Calu3 (cell line): ENCODE data around the gene LYRM7. TPM values are rescaled to one million over a fixed set of nuclear protein-coding genes. Genes with fewer than 3 reads are reported as not detected.

Experiments used
- BruUV-seq: library from RNA; stranded (reverse); fragments of 400-500 nt; replicated peaks from 2 replicates; lab custom pipeline; 2021; lab: Mats Ljungman, UMichigan
- CTCF ChIA-PET: fragments of 300-600 bp; sonication (Branson Sonifier 250); formaldehyde crosslinking; loops from one replicate; lab custom pipeline; 2022; ENCODE audit warnings: antibody characterized with exemption; lab: Charles Lee
- DNase-seq: peaks from one replicate; pipeline ENCODE4 v3.0.0; 2022
- H3K27ac Mint-ChIP-seq: one replicate; pipeline ENCODE4 v1.8.0; 2022; ENCODE audit warnings: mixed read lengths; ENCODE audit not compliant: unreplicated experiment
- H3K27me3 Mint-ChIP-seq: one replicate; pipeline ENCODE4 v1.8.0; 2022; ENCODE audit warnings: mixed read lengths; ENCODE audit not compliant: unreplicated experiment
- H3K36me3 Mint-ChIP-seq: one replicate; pipeline ENCODE4 v1.8.0; 2022; ENCODE audit warnings: mild to moderate bottlenecking, moderate library complexity, mixed read lengths; ENCODE audit not compliant: insufficient read depth, unreplicated experiment
- H3K4me1 Mint-ChIP-seq: one replicate; pipeline ENCODE4 v1.8.0; 2022; ENCODE audit warnings: mild to moderate bottlenecking, low read depth, mixed read lengths; ENCODE audit not compliant: unreplicated experiment
- H3K4me3 Mint-ChIP-seq: one replicate; pipeline ENCODE4 v1.8.0; 2022; ENCODE audit warnings: mild to moderate bottlenecking, low read depth, moderate library complexity, mixed read lengths; ENCODE audit not compliant: unreplicated experiment
- H3K9me3 Mint-ChIP-seq: one replicate; pipeline ENCODE4 v1.8.0; 2022; ENCODE audit warnings: low read depth, mixed read lengths; ENCODE audit not compliant: unreplicated experiment
- CTCF ChIP-seq: fragments of 200-600 bp; IDR thresholded peaks from one replicate; pipeline ENCODE4 v1.8.0; 2022; ENCODE audit warnings: antibody characterized with exemption; ENCODE audit not compliant: unreplicated experiment
- intact Hi-C: fragments of 100-400 bp; cut with micrococcal nuclease; formaldehyde crosslinking; loops from one replicate; pipeline ENCODE4 v1.10.0; 2022; ENCODE audit not compliant: unreplicated experiment
- total RNA-seq: library from RNA; stranded (reverse); gene quantifications from 2 replicates; pipeline ENCODE4 v1.2.3, GENCODE V29; 2022

Gene LYRM7
- total RNA-seq, 1 experiment from 2014 or later = 12.6 TPM

- intact Hi-C loops = no loop called here
- Mint-ChIP-seq H3K4me3 (no peak overlapping the region), H3K9me3 (no peaks in the 10 kb centered on the region), H3K4me1 (no peaks in the 10 kb centered on the region), H3K27me3 (no peaks in the 10 kb centered on the region), H3K27ac (no peak overlapping the region), H3K36me3 (no peaks in the 10 kb centered on the region)
- CTCF ChIA-PET = no interaction called here
- DNase-seq = no peak
- BruUV-seq = no TSS peak
- TF ChIP-seq CTCF = no peak
Observed at GRCh38 chr5:131150408-131150807, 20.3 kb upstream of the LYRM7 start.

GRCh38 chr5:131151216-131151615, 19.5 kb upstream of the LYRM7 start:
- H3K9me3 Mint-ChIP-seq = no peaks in the 10 kb centered on the region
- no peaks in the 10 kb centered on the region for H3K36me3 Mint-ChIP-seq
- no TSS peak for BruUV-seq
- no peaks in the 10 kb centered on the region for H3K27me3 Mint-ChIP-seq
- no peak for DNase-seq
- TF ChIP-seq CTCF = no peak
- no peaks in the 10 kb centered on the region for H3K4me1 Mint-ChIP-seq
- no peak overlapping the region for H3K4me3 Mint-ChIP-seq
- intact Hi-C loops = no loop called here
- CTCF ChIA-PET = no interaction called here
- H3K27ac Mint-ChIP-seq = no peak overlapping the region

GRCh38 chr5:131156385-131156784, 14.4 kb upstream of the LYRM7 start:
- CTCF ChIA-PET = no interaction called here
- BruUV-seq = no TSS peak
- DNase-seq = no peak
- Mint-ChIP-seq H3K27me3 (no peaks in the 10 kb centered on the region), H3K4me3 (no peak overlapping the region), H3K27ac (no peak overlapping the region), H3K9me3 (no peaks in the 10 kb centered on the region), H3K36me3 (peaks cover 34% of the 10 kb centered on the region), H3K4me1 (no peaks in the 10 kb centered on the region)
- intact Hi-C loops = no loop called here
- no peak for TF ChIP-seq CTCF

GRCh38 chr5:131156957-131157356, 13.8 kb upstream of the LYRM7 start:
- intact Hi-C loops = no loop called here
- Mint-ChIP-seq H3K27ac (no peak overlapping the region), H3K4me1 (no peaks in the 10 kb centered on the region), H3K9me3 (no peaks in the 10 kb centered on the region), H3K36me3 (peaks cover 40% of the 10 kb centered on the region), H3K4me3 (no peak overlapping the region), H3K27me3 (no peaks in the 10 kb centered on the region)
- no peak for DNase-seq
- no TSS peak for BruUV-seq
- no peak for TF ChIP-seq CTCF
- CTCF ChIA-PET = no interaction called here
